GM19099 (cell line): Measurements from ENCODE around the gene SH3BP1.

Experiments
- POLR2A ChIP-seq: IDR thresholded peaks from 3 replicates; pipeline ENCODE4 v1.6.1; 2011; ENCODE audit warnings: low read depth; ENCODE audit not compliant: insufficient read length; ENCODE audit errors: extremely low read depth

SH3BP1 gene

DNA sequence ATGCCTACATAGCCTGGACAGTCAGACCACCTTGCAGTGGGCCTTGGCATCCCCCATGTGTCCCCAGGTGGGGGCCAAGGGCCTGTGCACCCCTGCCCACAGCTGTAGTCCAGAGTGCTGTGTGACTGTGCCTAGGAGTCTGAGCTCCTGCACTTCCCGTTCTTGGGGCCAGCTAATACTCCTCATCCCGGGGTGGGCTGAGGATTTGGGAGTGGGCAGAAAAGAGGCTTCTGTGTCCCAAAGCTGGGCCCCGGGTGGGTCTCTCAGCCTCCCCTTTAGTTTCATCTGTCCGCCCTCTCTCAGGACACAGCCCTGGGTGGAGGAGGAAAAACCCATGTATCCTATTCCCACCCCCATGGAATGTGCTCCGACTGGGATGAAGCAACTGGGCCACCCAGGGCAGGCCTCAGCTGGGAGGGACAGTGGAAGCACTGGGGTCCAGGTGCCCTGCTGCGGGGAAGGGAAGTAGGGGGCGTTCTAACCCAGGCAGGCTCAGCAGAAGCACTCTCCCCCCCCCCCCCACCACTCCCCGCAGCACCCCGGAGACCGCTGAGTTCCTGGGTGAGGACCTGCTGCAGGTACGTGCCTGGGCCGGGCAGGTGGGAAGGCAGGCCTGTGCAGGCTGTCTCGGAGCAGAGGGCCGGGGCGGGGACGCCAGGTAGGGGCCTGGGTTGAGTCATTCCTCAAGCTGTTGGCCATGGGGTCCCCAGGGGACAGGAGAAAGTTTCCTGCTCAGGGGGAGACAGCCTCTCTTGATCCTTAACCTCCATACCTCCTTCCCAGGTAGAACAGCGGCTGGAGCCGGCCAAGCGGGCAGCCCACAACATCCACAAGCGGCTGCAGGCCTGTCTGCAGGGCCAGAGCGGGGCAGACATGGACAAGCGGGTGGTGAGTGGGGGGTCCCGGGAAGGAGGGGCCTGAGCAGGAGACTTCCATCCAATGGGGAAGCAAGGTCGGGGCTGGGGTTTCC, 1.4 kb downstream of the SH3BP1 start:
- no peak for TF ChIP-seq POLR2A

DNA sequence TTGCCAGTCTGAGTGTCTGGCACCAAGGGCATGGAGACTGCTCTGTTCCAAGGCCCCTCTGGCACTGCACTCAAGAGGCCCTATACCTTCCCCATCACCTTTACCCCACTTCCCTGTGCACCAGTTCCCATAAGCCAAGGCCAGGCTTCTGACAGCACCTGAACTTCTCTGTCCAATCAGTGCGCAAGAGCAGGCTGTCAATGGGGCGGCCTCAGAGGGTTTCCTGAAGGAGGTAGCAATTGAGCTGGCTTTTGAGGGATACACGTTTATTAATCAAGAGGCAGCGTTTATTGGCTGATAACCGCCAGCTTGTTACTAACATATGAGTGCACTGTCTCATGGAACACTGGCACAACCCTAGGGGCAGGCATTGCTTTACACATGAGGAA, 2.1 kb downstream of the SH3BP1 start:
- TF ChIP-seq POLR2A: no peak

DNA sequence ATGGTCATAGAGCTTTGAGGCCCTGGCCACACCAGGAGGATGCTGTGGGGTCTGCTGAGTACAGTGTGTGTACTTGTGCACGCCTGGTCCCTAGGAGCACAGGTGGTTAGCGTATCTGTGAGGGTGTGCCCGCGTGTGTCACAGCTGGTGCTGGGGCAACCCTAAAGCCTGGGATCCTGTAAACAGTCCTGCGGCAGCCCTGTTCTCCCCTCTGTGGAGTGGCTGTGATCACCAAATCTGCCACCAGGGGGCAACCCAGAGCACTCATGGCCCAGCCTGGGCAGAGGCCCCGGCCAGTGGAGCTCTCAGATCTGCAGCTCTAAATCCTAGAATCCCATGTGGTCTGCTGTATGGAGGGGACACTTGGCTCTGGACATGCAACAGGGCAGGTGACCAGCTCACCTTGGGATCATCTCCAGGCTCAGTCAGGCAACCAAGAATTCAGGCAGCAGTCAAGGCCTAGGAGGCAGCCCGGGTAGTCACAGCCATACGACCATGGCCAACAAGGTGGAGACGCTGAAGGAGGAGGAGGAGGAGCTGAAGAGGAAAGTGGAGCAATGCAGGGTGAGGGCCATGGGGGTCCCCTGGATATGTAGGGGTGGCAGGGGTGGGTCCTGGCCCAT, 3.9 kb downstream of the SH3BP1 start:
- TF ChIP-seq POLR2A: no peak

DNA sequence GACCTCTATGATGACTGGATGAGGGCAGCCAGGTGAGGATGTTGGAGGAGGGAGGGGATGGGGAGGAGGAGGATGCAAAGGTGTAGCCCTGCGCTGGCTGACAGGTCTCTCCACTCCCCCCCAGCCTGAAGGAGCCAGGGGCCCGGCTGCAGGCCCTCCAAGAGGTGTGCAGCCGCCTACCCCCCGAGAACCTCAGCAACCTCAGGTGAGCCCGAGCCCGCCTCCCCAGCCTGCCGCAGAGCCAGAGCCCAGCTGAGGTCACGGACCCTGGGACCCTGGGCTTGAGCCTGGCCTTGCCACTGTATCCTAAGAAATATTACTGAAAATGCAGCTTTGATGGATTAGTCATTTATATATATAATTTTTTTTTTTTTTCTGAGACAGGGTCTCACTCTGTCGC, 7.8 kb downstream of the SH3BP1 start:
- no peak for TF ChIP-seq POLR2A

DNA sequence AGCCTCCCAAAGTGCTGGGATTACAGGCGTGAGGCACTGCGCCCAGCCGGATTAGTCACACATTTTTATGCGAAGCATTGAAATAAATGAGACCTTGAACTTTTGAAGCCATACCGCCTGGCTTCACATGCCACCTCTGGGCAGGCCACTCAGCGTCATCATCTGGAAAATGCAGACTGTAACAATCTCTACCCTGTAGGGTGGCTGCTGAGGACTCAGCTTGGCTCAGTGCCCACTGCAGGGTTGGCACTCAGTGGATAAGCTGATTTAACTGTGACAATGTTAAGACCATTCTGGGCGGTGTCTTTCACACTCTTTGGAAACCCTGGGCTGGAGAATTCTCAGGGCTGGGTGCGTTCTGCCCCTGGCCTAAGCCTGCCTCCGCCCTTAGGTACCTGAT, 8.5 kb downstream of the SH3BP1 start:
- TF ChIP-seq POLR2A: no peak

DNA sequence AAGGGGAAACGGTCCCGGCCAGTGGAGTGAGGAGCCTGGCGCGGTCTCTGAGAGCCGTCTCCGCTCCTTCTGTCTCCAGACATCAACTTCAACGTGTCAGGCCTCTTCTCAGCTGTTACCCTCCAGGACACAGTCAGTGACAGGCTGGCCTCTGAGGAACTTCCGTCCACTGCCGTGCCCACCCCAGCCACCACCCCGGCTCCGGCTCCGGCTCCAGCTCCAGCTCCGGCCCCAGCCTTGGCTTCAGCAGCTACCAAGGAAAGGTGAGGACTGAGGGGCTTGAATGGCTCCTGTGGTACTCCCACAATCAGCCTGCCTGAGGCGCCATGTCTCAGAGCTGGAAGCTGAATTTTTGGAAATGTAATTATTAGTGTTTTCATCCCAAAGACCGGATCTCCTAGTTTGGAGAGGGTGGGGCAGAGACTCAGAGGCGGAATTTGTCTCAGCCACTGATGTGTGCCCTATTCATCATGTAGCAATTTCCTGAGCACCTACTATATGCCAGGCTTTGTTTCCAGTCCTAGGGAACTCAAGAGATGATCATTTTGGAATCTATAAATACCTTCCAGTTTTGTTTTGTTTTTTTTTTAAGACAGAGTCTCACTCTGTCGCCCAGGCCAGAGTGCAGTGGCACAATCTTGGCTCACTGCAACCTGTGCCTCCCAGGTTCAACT, 11.1 kb downstream of the SH3BP1 start:
- no peak for TF ChIP-seq POLR2A

DNA sequence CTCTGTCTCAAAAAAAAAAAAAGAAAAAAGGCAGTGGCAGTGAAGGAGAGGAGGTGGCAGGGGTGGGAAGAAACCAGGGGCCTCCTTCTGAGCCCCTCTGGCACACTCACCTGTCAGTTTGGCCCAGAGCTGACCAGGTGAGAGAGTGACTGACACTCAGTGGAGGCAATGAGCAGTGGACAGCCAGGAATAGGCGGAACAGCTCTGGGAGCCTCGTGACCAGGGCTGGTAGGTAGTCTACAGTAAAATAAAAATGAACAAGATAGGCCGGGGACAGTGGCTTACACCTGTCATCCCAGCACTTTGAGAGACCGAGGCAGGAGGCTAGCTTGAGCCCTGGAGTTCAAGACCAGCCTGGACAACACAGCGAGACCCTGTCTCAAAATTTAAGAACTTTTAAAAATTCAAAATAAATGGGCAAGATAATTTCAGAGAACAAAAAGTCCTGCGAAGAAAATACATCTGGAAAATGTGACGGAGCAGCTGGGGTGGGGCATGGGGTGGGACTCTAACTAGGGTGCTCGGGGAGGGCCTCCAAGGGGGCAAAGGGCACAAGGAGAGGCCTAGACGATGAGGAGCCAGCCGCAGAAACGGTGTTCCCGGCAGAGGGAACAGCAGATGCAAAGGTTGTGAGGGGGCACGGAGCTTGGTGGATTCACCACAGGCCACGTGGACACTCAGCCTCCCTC, 15.2 kb downstream of the SH3BP1 start:
- TF ChIP-seq POLR2A: no peak

DNA sequence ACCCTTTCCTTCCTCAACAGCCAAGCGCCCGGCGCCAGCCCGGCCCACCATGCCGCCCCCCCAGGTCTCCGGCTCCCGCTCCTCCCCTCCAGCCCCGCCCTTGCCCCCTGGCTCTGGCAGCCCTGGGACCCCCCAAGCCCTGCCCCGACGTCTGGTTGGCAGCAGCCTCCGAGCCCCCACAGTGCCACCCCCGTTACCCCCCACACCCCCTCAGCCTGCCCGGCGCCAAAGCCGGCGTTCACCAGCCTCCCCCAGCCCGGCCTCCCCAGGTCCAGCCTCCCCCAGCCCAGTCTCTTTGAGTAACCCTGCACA, 15.7 kb downstream of the SH3BP1 start:
- TF ChIP-seq POLR2A: no peak

DNA sequence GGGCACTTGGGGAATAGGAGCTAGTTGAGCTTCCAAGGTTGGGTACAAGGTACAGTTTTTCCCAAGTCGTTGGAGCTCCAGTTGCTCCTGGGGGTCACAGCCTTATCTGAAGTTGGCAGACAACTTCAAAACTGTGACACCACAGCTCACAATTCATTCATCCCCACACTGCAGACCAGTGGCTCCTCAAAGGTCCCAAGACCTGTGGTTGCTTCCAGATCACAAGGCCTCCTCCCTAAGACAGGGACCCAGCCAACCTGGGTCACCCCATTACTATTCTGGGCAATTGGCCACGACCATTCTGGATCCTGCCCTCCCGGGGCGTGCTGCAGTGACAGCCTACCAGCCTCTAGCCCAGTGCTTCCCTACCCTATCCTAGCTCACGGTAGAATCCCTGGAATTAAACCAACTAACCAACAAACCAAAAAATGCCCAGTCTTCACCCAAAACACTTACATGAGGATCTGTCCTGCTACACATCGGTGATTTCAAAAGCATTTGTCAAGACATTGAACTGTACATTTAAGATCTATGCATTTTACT, 18.2 kb downstream of the SH3BP1 start:
- TF ChIP-seq POLR2A: peak; percentile 3

DNA sequence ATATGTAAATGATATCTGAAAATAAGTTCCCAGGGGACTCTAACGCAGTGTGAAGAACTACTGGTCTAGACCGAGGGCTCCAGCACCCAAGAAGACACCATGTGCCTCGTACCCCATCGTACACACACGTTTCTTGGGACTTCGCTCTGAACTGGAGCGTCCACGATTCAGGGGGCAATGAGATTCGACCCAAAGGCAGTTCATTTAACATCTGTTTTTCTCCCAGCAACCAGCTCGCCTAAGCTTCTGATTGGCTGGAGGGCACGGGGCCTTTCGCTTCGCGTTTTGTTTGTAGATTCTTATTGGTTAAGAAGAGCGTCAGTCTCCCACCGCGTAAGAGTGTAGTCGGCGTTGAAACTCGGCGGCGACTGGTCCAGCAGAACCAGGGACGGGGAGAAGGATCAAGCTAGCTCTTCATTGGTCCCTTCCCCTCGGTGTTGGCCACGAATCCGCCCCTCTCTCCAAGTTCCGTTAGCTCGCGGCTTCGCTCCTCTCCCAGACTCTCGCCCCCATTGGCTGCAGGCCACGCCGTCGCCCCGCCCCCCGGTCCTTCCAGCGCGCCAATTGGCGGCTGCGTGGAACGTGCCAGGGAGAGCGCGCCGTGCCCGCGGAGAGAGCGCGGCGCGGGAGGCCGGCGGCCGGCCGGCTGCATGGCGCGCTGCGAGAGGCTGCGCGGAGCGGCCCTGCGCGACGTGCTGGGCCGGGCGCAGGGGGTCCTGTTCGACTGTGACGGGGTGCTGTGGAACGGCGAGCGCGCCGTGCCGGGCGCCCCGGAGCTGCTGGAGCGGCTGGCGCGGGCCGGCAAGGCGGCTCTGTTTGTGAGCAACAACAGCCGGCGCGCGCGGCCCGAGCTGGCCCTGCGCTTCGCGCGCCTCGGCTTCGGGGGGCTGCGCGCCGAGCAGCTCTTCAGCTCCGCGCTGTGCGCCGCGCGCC, 18.9 kb downstream of the SH3BP1 start, which contains the start of gene PDXP:
PDXP (plus strand) TSS at position 591 of the 933 bp plus-strand sequence; CDS start at position 651, 60 bp downstream.
- peak; percentile 87 for TF ChIP-seq POLR2A

DNA sequence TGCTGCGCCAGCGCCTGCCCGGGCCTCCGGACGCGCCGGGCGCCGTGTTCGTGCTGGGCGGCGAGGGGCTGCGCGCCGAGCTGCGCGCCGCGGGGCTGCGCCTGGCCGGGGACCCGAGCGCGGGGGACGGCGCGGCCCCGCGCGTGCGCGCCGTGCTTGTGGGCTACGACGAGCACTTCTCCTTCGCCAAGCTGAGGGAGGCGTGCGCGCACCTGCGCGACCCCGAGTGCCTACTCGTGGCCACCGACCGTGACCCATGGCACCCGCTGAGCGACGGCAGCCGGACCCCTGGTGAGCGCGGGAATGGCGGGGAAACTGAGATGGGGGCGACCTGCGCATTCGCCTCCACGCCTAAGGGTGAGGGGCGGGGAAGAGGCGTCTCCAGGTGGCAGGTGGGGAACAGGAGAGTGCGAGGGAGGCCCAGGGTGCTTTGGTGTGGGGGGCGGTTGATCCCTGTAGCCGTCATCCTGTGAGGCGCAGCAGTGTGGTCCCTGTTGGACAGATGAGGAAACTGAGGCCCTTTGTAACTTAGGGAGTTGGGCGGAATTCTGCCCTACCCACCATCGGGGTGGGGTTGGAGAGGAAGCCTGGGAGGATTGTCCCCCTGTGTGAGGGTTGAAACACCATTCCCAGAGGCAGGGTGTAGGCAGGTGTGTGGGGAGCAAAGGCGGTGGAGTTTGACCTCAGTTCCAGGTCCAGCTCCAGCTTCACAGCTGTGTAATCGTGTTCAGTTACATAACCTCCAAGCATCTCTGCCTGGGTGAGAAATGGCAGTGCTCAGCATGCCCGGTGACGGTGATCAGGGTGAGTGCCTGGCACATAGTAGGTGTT, 19.8 kb downstream of the SH3BP1 start:
- no peak for TF ChIP-seq POLR2A

DNA sequence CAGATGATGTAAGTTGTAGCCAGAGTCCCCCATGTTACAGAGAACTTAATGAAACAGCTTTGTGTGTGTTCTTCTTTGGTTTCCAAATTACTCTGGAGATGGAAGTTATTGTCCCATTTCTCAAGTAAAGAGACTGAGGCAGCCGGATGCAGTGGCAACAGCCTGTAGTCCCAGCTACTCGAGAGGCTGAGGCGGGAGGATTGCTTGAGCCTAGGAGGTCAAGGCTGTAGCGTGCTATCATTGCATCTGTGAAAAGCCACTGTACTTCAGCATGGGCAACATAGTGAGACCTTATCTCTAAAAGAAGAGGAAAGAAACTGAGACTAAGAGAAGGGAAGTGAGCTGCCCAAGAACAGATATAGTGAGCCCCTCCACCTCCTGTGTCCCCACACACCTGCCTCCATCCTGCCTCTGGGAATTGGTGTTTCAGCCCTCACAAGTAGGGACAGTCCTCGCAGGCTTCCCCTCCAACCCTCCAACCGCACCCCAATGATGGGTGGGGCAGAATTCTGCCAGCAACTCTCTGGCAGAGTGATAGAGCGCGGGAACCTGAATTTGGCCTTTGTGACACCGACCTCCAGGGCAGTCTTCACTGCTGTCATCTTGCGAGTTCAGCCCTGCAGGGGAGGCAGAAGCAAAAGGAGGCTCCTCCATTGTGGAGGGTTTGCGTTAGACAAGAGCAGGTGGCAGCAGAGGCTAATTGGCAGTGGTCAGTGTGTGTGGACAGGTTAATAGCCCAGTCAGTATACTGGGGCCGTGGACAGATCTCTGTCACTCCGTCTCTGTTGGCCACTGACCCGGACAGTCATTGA, 20.6 kb downstream of the SH3BP1 start:
- no peak for TF ChIP-seq POLR2A
